Colonic mucosa (tissue), 4 donors: ENCODE measurements around the gene TCERG1L. TPM values are rescaled to one million over a fixed set of nuclear protein-coding genes. Genes with fewer than 3 reads are reported as not detected.

Experiments
- DNase-seq: peaks from one replicate; pipeline ENCODE4 v3.0.0-alpha.2; 2020
- H3K27ac ChIP-seq: fragments of 200-600 bp; one replicate; pipeline ENCODE4 v1.8.0; 2021
- H3K27me3 ChIP-seq: fragments of 200-600 bp; one replicate; pipeline ENCODE4 v1.8.0; 2021
- H3K36me3 ChIP-seq: fragments of 200-600 bp; one replicate; pipeline ENCODE4 v1.8.0; 2021
- H3K4me1 ChIP-seq: fragments of 200-600 bp; one replicate; pipeline ENCODE4 v1.8.0; 2021; ENCODE audit warnings: mild to moderate bottlenecking
- H3K4me3 ChIP-seq: fragments of 200-600 bp; one replicate; pipeline ENCODE4 v1.8.0; 2021
- H3K9ac ChIP-seq, 2 donors: one replicate each; pipeline ENCODE4 v1.7.0; 2013; ENCODE audit warnings: control low read depth in 2 of 2, low read depth in 2 of 2, low read length in 2 of 2
- H3K9me3 ChIP-seq: fragments of 200-600 bp; one replicate; pipeline ENCODE4 v1.8.0; 2021
- CTCF ChIP-seq: fragments of 200-600 bp; IDR thresholded peaks from one replicate; pipeline ENCODE4 v1.8.0; 2022; ENCODE audit warnings: antibody characterized with exemption, mild to moderate bottlenecking
- intact Hi-C: fragments of 100-400 bp; cut with DNase I; formaldehyde crosslinking; loops from one replicate; pipeline ENCODE4 v1.14.1; 2022
- total RNA-seq, 2 donors: library from RNA; stranded (reverse); fragmentation: NEBNext Ultra II Directional in 1 of 2; extraction: Animal tissue kit (Norgen Biotek cat#: 25700) in 1 of 2; gene quantifications; one replicate each; pipeline ENCODE4 v1.2.1, GENCODE V29; 2021
- donor health status: healthy.
- donor health status: DM: no; HTN: no; CAD: no.
- donor health status: DM: no; HTN: no; CAD: no.

The TCERG1L gene
- total RNA-seq, 2 donors from 2014 or later, result not detected

GRCh38 chr10:131159771-131160170, 151.8 kb downstream of the TCERG1L start:
- Histone ChIP-seq H3K9me3 (no peaks in the 10 kb centered on the region), H3K9ac (no peak overlapping the region), H3K4me3 (no peak overlapping the region), H3K4me1 (no peaks in the 10 kb centered on the region), H3K36me3 (no peaks in the 10 kb centered on the region), H3K27me3 (no peaks in the 10 kb centered on the region), H3K27ac (no peak overlapping the region)
- intact Hi-C loops, result no loop called here
- no peak for DNase-seq
- TF ChIP-seq CTCF, result no peak

- Histone ChIP-seq H3K9ac (no peak overlapping the region), H3K9me3 (no peaks in the 10 kb centered on the region), H3K36me3 (no peaks in the 10 kb centered on the region), H3K4me3 (no peak overlapping the region), H3K27ac (no peak overlapping the region), H3K27me3 (no peaks in the 10 kb centered on the region), H3K4me1 (no peaks in the 10 kb centered on the region)
- TF ChIP-seq CTCF, result no peak
- DNase-seq, result no peak
- intact Hi-C loops, result no loop called here
These were observed 152.8 kb downstream of the TCERG1L start for GRCh38 chr10:131158695-131159094.

- Histone ChIP-seq H3K27me3 (no peaks in the 10 kb centered on the region), H3K9me3 (no peaks in the 10 kb centered on the region), H3K4me1 (no peaks in the 10 kb centered on the region), H3K9ac (no peak overlapping the region), H3K4me3 (no peak overlapping the region), H3K27ac (no peak overlapping the region), H3K36me3 (no peaks in the 10 kb centered on the region)
- TF ChIP-seq CTCF, result no peak
- DNase-seq, result no peak
- intact Hi-C loops, result no loop called here
These were observed 153.6 kb downstream of the TCERG1L start for GRCh38 chr10:131157899-131158298.

- Histone ChIP-seq H3K4me3 (no peak overlapping the region), H3K4me1 (no peaks in the 10 kb centered on the region), H3K9me3 (no peaks in the 10 kb centered on the region), H3K27ac (no peak overlapping the region), H3K27me3 (no peaks in the 10 kb centered on the region), H3K9ac (no peak overlapping the region), H3K36me3 (no peaks in the 10 kb centered on the region)
- intact Hi-C loops, result no loop called here
- DNase-seq, result no peak
- no peak for TF ChIP-seq CTCF
These were observed 155.7 kb downstream of the TCERG1L start for GRCh38 chr10:131155876-131156230.

GRCh38 chr10:131155218-131155875, 156.2 kb downstream of the TCERG1L start:
- Histone ChIP-seq H3K4me3 (no peak overlapping the region), H3K9me3 (no peaks in the 10 kb centered on the region), H3K27ac (no peak overlapping the region), H3K9ac (no peak overlapping the region), H3K27me3 (no peaks in the 10 kb centered on the region), H3K36me3 (no peaks in the 10 kb centered on the region), H3K4me1 (no peaks in the 10 kb centered on the region)
- no peak for TF ChIP-seq CTCF
- DNase-seq, result no peak
- intact Hi-C loops, result no loop called here
